Measurements from ENCODE around the gene IGF2BP2. TPM values are rescaled to one million over a fixed set of nuclear protein-coding genes. Genes with fewer than 3 reads are reported as not detected.

The IGF2BP2 gene
- total and polyA plus RNA-seq, 9 of the 15 experiments (the other 6 are each of a cell fraction or from before 2014, with no cell fraction given) = 3.2 to 59.6 (median 30.5) TPM

DNA sequence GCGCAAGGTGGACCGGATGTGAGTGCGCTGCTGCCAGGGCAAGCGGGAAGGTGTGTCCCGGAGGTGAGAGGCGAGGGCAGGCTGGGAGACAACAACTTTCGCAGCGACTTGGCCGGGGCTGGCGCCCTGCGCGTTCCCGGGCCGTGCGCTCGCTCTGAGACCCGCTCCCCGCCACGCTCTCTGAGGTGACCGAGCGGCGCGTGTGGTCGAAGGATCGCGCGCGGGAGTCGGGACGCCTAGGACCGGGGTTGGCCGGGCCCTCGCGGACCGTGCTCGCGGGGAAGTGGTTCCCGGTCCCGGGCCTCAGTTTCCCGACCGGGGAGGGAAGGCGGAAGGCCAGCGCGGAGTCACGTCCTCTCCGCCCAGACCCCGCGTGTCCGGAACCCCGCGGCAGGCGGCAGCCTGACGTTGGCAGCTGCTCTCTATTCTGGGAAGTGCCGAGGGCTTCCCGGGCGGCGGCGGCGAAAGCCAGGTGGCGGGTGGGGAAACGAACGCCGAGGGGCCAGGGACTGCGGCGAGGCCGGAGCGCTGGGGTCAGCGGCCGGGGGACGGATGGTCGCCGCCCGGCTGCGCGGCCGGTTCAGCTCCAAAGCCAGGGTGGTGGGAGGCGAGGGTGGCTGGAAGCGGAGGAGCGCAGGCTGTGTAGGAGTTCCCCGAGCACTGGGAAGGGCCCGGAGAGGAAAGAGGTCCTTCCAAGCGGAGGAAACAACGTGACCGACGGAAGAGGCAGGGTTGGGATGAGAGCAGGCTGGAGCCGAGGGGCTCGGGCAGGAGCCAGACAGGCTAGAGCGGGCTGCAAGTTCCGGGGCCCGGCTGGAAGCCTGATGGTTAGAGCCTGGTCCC is 1.0 kb upstream of the IGF2BP2 start (continued):
- TF ChIP-seq, protein P1, sequence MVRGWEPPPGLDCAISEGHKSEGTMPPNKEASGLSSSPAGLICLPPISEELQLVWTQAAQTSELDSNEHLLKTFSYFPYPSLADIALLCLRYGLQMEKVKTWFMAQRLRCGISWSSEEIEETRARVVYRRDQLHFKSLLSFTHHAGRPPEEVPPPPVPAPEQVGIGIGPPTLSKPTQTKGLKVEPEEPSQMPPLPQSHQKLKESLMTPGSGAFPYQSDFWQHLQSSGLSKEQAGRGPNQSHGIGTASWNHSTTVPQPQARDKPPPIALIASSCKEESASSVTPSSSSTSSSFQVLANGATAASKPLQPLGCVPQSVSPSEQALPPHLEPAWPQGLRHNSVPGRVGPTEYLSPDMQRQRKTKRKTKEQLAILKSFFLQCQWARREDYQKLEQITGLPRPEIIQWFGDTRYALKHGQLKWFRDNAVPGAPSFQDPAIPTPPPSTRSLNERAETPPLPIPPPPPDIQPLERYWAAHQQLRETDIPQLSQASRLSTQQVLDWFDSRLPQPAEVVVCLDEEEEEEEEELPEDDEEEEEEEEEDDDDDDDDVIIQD (CRISPR knock-in tag; IDR thresholded peaks at IDR 0.05) = no peak
- TF ChIP-seq CTBP1 (IDR thresholded peaks at IDR 0.05; ENCODE audit: borderline replicate concordance) (peak; percentile 52), EP400 (IDR thresholded peaks at IDR 0.05) (no peak), MCM3 (IDR thresholded peaks at IDR 0.05) (no peak), CXXC5 (CRISPR knock-in tag; IDR thresholded peaks at IDR 0.05) (peak; percentile 70), ZNF212 (CRISPR knock-in tag; IDR thresholded peaks at IDR 0.05) (no peak), TAF1 (IDR thresholded peaks at IDR 0.05; ENCODE audit: control insufficient read depth, extremely low read depth, insufficient read depth, low read length, severe bottlenecking) (no peak), NELFE (IDR thresholded peaks at IDR 0.05; ENCODE audit: insufficient read depth, insufficient read length) (no peak), TEAD4 (IDR thresholded peaks at IDR 0.05; ENCODE audit: low read length) (no peak), TEAD4 (CRISPR knock-in tag; IDR thresholded peaks at IDR 0.05; ENCODE audit: borderline replicate concordance) (no peak), ETV1 (tag; conservative IDR thresholded peaks at IDR 0.05; ENCODE audit: low read depth) (peak; percentile 53; the same call in 1 of the 2 replicates), POLR2AphosphoS2 (IDR thresholded peaks at IDR 0.05; ENCODE audit: low read length) (no peak), BRD9 (IDR thresholded peaks at IDR 0.05; ENCODE audit: low read depth, partially characterized antibody) (no peak), ZBTB1 (CRISPR knock-in tag; IDR thresholded peaks at IDR 0.05; ENCODE audit: borderline replicate concordance, low read depth) (peak; percentile 88), TRIM28 (IDR thresholded peaks at IDR 0.05) (no peak), ZNF175 (CRISPR knock-in tag; IDR thresholded peaks at IDR 0.05; ENCODE audit: low read depth) (no peak), ZNF143 (CRISPR knock-in tag; IDR thresholded peaks at IDR 0.05) (no peak)
- TF ChIP-seq, protein P2, sequence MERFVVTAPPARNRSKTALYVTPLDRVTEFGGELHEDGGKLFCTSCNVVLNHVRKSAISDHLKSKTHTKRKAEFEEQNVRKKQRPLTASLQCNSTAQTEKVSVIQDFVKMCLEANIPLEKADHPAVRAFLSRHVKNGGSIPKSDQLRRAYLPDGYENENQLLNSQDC (CRISPR knock-in tag; IDR thresholded peaks at IDR 0.05) = no peak
- TF ChIP-seq, protein P3, sequence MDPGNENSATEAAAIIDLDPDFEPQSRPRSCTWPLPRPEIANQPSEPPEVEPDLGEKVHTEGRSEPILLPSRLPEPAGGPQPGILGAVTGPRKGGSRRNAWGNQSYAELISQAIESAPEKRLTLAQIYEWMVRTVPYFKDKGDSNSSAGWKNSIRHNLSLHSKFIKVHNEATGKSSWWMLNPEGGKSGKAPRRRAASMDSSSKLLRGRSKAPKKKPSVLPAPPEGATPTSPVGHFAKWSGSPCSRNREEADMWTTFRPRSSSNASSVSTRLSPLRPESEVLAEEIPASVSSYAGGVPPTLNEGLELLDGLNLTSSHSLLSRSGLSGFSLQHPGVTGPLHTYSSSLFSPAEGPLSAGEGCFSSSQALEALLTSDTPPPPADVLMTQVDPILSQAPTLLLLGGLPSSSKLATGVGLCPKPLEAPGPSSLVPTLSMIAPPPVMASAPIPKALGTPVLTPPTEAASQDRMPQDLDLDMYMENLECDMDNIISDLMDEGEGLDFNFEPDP (CRISPR knock-in tag; IDR thresholded peaks at IDR 0.05) = no peak; the same call in 1 of the 2 replicates
- TF ChIP-seq, protein P4, sequence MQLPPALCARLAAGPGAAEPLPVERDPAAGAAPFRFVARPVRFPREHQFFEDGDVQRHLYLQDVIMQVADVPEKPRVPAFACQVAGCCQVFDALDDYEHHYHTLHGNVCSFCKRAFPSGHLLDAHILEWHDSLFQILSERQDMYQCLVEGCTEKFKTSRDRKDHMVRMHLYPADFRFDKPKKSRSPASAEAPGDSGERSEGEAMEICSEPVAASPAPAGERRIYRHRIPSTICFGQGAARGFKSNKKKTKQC (CRISPR knock-in tag; IDR thresholded peaks at IDR 0.05) = peak; percentile 95
- TF ChIP-seq, protein P5, sequence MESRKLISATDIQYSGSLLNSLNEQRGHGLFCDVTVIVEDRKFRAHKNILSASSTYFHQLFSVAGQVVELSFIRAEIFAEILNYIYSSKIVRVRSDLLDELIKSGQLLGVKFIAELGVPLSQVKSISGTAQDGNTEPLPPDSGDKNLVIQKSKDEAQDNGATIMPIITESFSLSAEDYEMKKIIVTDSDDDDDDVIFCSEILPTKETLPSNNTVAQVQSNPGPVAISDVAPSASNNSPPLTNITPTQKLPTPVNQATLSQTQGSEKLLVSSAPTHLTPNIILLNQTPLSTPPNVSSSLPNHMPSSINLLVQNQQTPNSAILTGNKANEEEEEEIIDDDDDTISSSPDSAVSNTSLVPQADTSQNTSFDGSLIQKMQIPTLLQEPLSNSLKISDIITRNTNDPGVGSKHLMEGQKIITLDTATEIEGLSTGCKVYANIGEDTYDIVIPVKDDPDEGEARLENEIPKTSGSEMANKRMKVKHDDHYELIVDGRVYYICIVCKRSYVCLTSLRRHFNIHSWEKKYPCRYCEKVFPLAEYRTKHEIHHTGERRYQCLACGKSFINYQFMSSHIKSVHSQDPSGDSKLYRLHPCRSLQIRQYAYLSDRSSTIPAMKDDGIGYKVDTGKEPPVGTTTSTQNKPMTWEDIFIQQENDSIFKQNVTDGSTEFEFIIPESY (CRISPR knock-in tag; IDR thresholded peaks at IDR 0.05) = 0 out of 2 replicates have a peak, but pooled peaks have one; percentile 15
- TF ChIP-seq, protein P6, sequence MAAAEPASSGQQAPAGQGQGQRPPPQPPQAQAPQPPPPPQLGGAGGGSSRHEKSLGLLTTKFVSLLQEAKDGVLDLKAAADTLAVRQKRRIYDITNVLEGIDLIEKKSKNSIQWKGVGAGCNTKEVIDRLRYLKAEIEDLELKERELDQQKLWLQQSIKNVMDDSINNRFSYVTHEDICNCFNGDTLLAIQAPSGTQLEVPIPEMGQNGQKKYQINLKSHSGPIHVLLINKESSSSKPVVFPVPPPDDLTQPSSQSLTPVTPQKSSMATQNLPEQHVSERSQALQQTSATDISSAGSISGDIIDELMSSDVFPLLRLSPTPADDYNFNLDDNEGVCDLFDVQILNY (CRISPR knock-in tag; IDR thresholded peaks at IDR 0.05) = peak; percentile 81
